OCI-LY1 (cell line): Measurements from ENCODE around the gene HLA-DQA2.
"Not testable (repeated sequence)": the region's sequence is repeated elsewhere in the genome, so short reads cannot be mapped to it uniquely, and the experiment has no call there.

ENCODE experiments used
- EZH2 ChIP-seq: fragments of 200-600 bp; sonication (generic), shearing (Covaris generic); IDR thresholded peaks from 2 replicates; pipeline ENCODE4 v1.8.0; 2017; ENCODE audit warnings: borderline replicate concordance, mixed run types, mild to moderate bottlenecking, antibody characterized with exemption, low read length, moderate library complexity, mixed read lengths
- TF ChIP-seq, protein P1 (sequence below): fragments of 200-600 bp; sonication (generic), shearing (Covaris generic); IDR thresholded peaks from 2 replicates; pipeline ENCODE4 v1.5.1; 2017; ENCODE audit warnings: mild to moderate bottlenecking, antibody characterized with exemption, low read length, moderate library complexity, mixed read lengths

- TF ChIP-seq, protein P1, sequence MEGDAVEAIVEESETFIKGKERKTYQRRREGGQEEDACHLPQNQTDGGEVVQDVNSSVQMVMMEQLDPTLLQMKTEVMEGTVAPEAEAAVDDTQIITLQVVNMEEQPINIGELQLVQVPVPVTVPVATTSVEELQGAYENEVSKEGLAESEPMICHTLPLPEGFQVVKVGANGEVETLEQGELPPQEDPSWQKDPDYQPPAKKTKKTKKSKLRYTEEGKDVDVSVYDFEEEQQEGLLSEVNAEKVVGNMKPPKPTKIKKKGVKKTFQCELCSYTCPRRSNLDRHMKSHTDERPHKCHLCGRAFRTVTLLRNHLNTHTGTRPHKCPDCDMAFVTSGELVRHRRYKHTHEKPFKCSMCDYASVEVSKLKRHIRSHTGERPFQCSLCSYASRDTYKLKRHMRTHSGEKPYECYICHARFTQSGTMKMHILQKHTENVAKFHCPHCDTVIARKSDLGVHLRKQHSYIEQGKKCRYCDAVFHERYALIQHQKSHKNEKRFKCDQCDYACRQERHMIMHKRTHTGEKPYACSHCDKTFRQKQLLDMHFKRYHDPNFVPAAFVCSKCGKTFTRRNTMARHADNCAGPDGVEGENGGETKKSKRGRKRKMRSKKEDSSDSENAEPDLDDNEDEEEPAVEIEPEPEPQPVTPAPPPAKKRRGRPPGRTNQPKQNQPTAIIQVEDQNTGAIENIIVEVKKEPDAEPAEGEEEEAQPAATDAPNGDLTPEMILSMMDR: not testable (repeated sequence)
- not testable (repeated sequence) for TF ChIP-seq EZH2
Observed at GRCh38 chr6:32782923-32783322, 41.7 kb downstream of the HLA-DQA2 start.
